Left renal pelvis (tissue), 4 donors: ENCODE data around the gene ICAM3. TPM values are rescaled to one million over a fixed set of nuclear protein-coding genes. Genes with fewer than 3 reads are reported as not detected.

Source experiments
- DNase-seq, 4 donors: peaks; one replicate each; pipeline ENCODE4 v3.0.0-alpha.2; 2013; ENCODE audit warnings: low read depth in 4 of 4, low spot score in 3 of 4
- polyA plus RNA-seq, 4 donors: library from polyadenylated mRNA; unstranded; fragments of 120-200 nt; gene quantifications; one replicate each; pipeline ENCODE4 v1.2.1, GENCODE V29; 2013; ENCODE audit not compliant: insufficient read length in 4 of 4

ICAM3 gene
- polyA plus RNA-seq, 4 donors, result 6.6 to 9.4 (median 9.0) TPM

- DNase-seq, result no peak
Measured at GRCh38 chr19:10321874-10322835, 17.3 kb downstream of the ICAM3 start.

- no peak for DNase-seq
Measured at GRCh38 chr19:10321417-10321797, 18.0 kb downstream of the ICAM3 start.

GRCh38 chr19:10320602-10321416, 18.6 kb downstream of the ICAM3 start:
- no peak for DNase-seq

GRCh38 chr19:10318807-10319682, 20.4 kb downstream of the ICAM3 start:
- DNase-seq, result no peak

- DNase-seq, result no peak
Measured at GRCh38 chr19:10317857-10318462, 21.5 kb downstream of the ICAM3 start.

GRCh38 chr19:10317045-10317856, 22.2 kb downstream of the ICAM3 start:
- DNase-seq, result no peak

GRCh38 chr19:10316229-10317044, 23.0 kb downstream of the ICAM3 start:
- no peak for DNase-seq

GRCh38 chr19:10315335-10316214, 23.8 kb downstream of the ICAM3 start, which contains the start of gene FDX2:
Gene FDX2 (minus strand): TSS chr19:10316015. CDS start chr19:10315996, 19 bp downstream.
- DNase-seq, result no peak

- no peak for DNase-seq
Measured at GRCh38 chr19:10309423-10309822, 30.0 kb downstream of the ICAM3 start, which contains the start of gene ZGLP1. Gene ZGLP1 (minus strand): TSS chr19:10309815.

- no peak for DNase-seq
Measured at GRCh38 chr19:10306327-10306726, 33.1 kb downstream of the ICAM3 start.

GRCh38 chr19:10305139-10305806, 34.2 kb downstream of the ICAM3 start:
- no peak for DNase-seq

- no peak for DNase-seq
Measured at GRCh38 chr19:10299545-10300458, 39.6 kb downstream of the ICAM3 start.

GRCh38 chr19:10295847-10296591, 43.4 kb downstream of the ICAM3 start:
- no peak for DNase-seq

- DNase-seq, result no peak
Measured at GRCh38 chr19:10295305-10295846, 44.0 kb downstream of the ICAM3 start.

GRCh38 chr19:10294368-10294697, 45.1 kb downstream of the ICAM3 start:
- no peak for DNase-seq
